DMS 273 (cell line): Measurements from ENCODE around the gene MAML2.

Source experiments
- DNase-seq: peaks from one replicate; lab custom pipeline; 2025; ENCODE audit not compliant: unreplicated experiment; lab: John Stamatoyannopoulos, UW

The MAML2 gene

DNA sequence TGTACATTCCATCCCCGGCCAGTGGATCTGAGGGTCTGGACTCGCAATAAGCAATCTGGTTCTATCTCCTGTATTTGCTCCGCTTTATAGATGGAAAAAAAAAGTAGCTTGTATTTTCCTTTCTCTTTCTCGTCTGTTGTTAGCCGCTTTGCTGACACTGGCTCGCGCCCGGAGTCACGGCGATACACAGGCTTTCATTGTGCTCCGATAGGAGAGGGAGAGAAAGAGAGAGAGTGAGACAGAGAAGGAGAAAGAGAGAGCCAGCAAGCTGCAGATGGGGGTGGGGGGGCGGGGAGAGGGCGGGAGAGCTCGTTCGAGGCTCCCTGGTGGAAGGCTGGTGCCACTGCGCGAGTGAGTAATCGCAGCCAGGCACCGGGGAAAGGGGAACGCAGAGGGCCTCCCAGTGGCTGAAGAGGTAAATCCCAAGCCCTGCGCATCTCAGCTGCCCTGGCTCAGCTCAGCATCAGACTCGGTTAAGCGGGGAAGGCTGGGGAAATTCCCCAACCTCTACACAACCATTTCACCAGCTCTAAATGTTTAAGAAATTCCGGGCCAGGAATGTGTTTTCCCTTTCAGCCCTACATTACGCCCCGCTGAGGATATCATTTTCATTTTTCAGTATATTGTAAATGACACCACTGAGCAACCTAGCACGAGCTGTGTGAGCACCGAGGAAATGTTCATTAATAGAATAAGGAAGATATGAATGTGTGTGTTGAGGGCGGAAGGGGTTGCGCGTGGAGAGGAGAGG is at the start of gene MAML2:
Gene MAML2, minus strand, starts transcription at position 235 of the 751 bp plus-strand sequence. CDS start 1,300 bp downstream, outside the sequence.
- DNase-seq = peak; percentile 93

DNA sequence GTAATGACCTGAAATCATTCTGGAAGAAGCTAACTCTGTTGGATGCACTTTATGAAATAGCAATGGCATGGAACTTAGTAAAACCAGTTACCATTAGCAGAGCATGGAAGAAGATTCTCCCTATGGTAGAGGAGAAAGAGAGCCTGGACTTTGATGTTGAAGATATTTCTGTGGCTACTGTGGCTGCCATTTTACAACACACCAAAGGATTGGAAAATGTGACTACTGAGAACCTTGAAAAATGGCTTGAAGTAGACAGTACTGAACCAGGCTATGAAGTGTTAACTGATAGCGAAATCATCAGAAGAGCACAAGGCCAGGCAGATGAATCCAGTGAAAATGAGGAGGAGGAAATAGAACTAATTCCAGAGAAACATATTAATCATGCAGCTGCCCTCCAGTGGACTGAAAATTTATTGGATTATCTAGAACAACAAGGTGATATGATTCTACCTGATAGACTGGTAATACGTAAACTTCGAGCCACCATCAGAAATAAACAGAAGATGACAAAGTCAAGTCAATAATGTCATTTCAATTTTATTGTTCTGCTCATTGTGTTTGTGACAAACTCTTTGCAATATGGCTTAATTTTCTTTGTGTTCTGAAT is 48.8 kb upstream of the MAML2 start:
- DNase-seq = peak; percentile 1

DNA sequence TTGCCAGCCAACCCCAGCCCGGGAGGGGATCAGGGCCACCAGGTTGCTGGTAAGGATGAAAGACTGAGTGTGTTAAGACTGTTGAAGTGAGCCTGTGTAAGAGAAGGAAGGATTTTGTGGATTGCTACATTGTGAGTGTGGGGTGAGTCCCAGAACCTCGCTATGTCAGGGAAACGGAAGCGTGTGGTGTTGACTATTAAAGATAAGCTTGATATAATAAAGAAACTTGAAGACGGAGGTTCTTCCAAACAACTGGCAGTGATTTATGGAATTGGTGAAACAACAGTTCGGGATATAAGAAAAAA is 47.4 kb upstream of the MAML2 start:
- DNase-seq = peak; percentile 37

DNA sequence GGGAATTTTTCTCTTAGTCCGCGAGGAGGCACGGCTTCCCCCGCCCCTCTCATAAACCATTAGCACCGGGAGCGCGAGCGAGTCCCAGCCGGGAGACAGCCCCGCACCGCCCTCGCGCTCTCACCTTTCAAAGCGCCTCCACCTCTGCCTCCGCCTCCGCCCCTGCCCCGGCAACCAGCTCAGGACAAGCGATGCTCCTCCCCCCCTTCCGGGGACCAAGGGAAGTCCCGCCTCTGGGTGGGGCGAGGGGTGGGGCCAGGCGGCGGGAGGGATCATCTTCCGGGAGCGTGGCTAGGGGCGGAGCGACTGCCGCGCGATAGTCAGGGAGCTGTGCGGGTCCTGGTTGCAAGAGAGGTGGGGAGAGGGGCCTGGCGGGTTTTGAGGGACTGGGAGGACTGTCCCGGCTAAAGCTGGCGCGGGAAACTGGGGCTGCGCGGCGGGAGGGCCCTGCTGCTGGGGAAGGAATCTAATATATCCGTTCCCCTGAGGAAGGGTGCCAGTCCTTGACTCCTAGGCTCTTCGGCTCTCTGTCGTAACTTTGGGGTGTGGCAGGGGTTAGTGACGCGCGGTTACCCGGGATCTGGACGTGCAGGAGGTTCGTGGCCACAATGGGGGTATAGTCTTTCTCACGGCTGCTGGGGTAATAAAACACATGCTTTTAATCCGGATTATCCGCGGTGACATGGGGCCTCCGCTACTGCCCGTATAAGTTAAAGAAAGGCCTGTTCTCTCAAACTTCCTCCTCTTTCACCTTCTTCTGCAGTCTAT is 46.9 kb upstream of the MAML2 start, which contains the start of the genes CCDC82 and JRKL:
Gene CCDC82, minus strand, starts transcription at position 193 of the 768 bp plus-strand sequence. CDS start 5,165 bp downstream, outside the sequence.
Gene JRKL, plus strand, starts transcription at position 294 of the 768 bp plus-strand sequence. CDS start 637 bp downstream, outside the sequence.
- peak; percentile 96 for DNase-seq

DNA sequence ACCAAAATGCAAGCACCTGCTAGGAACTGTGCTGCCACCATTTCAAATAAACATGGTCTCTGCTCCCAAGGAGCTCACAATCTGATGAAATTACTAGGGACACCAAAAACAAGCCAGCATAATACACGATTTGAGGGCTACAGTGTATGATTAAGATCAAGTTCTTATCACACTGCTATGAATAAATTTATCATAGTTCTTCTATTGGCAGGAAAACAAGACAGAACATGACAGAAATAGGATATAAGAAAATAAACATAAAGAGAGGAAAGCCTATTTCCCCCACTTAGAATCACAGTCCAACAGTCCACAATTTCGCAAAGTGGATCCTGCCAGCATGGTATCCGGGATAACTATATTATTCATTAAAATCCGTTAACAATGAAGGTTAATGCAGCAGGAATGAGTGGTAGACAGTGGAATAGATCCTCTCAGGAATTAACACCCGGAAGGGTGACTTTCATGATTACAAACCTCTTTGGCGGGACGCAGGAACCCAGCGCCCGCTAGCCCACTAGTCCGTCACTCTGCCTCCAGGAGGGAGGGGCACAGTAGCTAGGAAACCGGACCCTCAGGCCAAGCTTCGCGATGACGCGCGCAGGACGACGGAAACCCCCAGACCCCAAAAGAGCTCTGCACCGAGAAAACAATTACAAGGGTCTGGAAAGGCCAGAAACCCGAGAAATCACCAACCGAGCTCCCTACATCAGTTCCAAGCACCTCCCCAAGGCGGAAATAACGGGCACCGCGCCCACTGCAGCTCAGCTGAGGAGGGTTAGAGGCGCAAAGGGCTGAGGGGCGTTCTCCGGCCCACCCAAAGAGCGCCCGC is 46.1 kb upstream of the MAML2 start:
- peak; percentile 84 for DNase-seq

DNA sequence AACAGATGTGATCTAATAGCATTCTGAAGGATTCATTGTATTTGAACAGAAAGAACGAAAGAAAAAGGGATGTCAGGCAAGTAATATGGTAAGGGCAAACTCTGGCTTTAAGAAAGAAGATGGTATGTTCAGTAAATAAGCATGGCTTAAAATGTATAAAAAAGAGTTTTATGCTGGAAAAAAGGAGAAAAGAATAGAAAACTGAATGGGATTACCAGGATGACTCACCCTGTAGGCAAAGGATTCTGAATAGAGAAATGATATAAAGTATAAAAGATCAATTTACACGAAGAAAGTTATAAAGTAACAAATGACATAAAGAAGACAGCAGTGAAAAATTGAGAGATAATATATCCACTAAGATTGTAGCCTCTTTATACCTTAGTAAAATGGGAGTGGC is 42.2 kb upstream of the MAML2 start:
- DNase-seq = no peak

DNA sequence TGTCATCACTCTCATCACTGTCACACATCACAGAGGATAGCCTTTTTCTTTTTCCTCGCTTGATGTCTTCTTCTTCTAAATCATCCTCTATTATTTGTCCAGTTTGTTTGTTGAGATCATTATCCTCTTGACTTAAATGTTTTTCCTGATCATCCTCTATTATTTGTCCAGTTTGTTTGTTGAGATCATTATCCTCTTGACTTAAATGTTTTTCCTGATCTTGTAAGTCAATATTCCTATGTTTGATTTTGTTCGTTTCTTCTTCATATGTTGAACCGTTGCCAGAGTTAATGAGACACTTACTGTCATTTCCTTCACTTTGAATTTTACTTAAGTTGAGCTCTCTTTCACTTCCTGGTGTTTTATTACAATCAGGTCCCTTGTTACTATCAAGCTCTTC is 41.2 kb upstream of the MAML2 start:
- DNase-seq = no peak

DNA sequence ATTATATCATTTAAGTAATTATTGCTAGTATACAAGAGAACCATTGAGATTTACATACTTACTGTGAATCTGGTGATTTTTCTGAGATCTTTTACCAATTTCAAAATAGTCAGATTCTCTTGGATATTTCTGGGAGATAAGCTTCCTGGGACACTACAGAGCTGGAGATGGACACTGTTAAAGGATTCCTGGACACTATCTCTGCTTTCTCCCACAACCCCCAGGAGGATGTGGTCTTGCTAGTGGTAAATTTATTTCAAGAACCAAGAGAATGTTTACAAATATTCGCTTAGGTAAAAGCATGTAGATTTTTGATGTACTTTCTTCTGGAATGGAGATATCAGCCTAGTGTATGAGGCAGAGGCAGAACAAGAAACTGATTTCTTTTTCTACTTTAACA is 33.8 kb upstream of the MAML2 start:
- no peak for DNase-seq

DNA sequence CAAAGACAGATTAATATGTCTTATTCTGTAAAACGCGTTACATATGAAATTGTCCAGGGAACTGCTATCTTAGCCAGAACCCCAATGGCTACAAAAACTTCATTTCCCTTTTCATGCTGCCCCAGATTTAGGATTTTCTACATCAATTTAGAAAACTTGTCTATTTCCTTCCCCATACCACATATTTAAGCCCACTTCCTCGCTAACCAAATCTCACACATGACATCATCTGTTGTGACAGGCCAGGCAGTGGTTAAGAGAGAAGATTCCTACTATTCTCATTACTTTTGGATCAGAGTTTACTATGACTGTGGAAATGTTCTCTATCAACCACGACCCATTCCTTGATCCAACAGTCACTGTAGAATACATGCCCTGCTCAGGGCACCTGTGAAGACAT is 30.8 kb upstream of the MAML2 start:
- DNase-seq = no peak

DNA sequence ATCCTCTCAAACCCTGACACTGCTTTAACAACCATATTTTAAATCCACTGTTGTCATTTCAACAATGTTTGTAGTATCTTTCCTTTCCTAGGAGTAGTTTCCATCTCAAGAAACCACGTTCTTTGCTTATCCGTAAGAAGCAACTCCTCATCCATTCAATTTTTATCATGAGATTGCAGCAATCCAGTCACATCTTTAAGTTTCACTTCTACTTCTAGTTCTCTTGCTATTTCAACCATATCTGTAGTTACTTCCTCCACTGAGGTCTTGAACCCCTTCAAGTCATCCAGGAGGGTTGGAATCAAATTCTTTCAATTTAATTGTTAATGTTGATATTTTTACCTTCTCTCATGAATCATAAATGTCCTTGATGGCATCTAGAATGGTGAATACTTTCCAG is 24.3 kb upstream of the MAML2 start:
- DNase-seq = no peak

DNA sequence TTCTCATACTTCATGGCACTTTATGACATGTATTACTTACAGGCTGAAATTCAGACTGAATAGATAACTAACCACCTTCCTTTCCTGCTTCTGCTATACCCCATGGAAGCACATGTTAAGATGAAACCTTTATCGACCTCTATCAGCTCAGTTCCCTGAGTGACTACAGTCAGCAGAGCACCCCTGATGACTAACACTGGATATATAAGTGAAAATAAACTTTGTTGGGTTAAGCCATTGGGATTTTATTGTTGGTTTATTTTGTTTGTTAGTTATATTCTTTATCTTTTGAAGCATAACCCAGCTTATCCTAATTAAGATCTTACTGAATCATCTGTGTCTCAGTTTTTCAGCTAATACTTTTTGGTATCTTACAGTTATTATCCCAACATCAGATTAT is 23.0 kb upstream of the MAML2 start:
- DNase-seq = no peak

DNA sequence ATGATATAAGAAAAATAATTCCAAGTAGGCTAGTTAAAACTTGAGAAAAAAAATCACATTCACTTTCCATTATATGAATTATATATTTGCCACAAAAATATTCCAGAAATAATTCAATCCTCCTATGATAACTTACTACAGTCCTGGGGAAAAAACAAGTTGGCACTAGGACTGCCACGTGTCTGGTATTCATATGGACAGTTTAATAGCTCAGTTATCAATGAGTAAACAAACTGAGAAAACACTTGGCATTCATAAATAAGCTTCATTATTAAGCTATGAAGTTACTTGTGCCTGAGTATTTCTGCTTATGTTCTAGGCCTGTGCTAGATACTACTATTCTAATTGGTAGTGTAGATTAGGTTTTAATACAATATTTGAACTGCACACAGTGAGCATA is 22.5 kb upstream of the MAML2 start:
- no peak for DNase-seq

DNA sequence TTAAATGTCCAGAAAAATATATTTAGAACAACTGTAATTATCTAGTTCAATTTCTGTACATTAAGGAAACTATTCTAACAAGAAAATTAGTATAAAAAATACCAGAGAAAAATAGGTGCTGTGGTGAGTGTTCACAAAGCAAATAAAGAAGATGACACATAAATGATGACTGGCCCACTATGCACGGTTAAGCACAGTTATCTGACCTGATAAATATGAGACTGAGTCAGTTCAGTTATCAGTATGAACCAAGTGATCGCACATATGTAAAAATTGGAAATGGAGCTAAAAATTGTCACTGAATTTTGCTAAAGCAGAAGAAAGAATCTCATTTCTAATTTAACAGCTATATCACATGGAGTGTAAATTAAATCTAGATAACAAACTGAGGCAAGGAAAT is 18.8 kb upstream of the MAML2 start:
- no peak for DNase-seq

DNA sequence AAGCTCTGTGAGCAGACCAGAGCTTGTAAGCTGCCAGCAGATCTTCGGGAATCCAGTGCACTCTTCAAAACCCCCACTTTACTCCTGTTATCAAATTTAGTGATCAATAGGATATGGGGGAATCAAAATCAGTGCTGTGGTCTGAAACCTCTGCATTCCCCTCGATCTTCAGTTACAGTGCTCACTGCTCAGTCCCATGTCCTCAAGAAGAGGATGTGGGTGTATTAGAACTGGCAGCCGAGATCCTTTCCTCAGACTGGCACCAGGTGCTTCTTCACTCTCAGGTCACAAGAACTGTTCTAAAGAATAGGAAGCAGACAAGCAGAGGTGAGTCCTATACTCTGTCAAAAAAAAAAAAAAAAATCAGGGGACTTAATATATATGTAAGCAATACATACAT is 15.3 kb upstream of the MAML2 start:
- no peak for DNase-seq

DNA sequence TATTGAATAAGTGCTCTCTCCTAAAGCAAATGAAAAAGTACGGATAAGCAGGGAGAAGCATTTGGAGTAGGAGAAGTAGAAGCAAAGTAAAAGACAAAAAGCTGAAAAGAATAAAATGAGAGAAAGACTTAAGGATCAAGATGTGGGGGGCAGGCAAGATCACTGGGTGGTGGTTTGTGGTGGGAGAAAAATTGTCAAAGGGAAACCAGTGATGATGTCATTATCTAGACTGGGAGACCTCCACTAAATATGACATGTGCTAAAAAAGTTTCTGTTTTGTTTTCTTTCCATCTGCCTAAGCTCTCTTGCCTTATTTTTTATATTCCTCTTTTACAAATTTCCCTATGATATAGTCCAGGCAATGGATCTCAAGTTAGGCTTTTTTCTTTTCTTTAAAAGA is 14.8 kb upstream of the MAML2 start:
- DNase-seq = no peak

DNA sequence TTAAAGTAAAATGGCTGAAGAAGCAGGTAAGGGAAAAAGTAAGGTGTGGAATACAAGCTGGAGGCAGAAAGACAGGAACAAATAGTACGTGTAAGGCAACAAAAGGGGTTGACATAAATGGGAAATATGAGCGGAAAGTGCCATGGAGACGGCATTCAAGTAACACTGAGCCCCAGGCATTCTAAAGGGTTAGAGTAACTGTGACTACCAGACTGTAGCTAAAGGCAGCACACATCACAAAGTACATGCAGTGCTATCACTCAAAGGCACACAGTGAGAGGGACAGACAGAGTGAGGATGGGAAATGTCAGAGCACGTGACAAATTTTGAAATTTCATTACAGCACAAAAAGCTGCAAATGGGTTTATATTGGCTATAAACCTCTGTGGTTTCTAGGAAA is 13.9 kb upstream of the MAML2 start:
- no peak for DNase-seq

DNA sequence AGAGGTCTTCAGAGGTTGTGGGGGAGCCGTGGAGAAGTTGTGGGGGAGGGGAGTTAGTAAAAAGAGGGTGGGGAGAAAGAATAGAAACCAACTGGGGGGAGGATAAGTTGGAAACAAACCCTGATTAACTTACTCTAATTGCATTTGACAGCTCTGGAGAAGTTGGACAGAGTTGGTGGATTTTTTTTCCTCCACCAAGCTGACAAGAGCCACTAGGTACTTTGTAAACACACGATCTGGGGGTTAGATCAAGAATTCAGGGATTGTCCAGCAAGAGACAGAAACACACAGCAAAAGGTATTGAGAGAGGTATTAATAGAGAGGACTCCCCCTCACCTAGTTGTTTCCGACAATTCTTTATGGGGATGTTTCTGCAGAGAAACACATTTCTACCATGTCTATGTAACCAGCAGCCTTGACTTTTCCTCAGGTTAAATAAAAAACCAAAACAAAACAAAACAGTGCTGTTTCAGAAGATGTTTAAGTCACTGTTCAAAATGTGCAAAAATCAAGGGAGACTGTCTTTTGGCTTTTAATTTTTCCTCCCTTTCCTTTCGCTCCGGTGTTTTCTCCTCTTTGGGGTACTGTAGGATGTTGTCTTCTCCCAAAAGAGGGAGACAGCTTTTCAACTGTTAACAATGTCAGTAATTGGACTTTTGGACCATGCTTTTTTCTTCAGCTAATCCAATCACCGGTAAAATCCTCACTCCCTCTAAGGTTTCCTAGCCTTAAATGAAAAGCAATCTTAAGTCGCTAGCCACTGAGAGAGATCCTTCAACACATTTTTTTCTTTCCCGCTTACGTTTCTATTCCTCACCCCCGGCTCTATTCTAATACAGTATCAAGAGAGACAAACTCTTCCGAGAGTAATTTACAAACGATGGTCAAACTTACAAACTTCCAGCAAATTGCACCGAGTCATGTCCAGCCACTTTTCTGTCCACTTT is 708 bp downstream of the MAML2 start:
- peak; percentile 46 for DNase-seq

DNA sequence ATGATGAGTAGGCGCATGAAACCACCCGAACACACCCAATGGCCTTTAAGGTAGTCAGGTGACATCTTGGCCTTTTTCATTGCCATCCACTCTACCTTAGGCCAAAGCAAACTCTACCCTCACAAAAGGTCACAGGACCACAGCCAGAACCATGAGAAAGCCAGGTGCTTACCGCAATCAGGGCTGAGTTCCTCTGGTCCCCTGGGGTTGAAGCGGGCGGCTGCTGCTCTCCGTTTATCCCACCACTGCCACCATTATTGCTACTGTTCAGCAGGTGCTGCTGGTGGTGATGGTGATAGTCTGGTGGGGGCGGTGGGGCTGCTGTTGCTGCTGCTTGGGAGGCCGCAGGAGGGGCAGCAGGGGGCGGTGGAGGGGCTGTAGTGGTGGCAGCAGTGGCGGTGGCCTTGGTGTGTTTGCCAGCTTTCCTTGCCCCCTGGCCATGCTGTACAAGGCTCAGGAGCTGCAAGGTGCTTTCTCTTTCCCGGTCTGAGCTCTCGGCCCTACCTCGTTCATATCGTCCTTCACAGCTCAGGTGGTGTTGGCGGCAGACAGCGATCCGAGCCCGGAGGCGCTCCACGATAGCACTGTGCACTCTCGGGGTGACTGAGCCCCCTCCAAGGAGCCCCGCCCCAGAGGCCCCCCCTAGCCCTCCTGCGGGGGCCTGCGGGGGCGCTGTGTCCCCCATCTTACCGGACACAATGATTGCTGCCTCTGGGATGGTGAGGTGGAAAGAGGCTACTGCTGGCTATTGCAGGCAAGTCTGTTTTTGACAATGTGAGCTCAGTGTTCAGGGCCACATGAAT is 1.6 kb downstream of the MAML2 start:
- DNase-seq = peak; percentile 22

DNA sequence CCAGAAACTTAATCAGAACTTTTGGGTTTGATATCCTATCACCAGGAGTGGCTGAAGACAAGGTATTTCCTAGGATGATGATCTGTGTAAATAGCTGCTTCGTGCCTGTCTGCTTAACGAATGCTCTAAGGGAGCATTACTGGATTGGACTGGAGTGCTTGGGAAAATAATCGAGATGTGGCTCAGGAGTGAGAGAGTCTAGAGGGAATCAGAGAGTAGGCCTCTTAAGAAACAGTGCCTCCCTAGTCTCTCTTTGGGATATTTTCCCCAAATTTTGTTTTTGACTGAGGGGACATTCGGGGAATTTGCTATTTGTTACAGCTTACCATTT is 2.5 kb downstream of the MAML2 start:
- DNase-seq = no peak
